ENCODE measurements around the gene DNAAF8.
"Not testable (repeated sequence)": the region's sequence is repeated elsewhere in the genome, so short reads cannot be mapped to it uniquely, and the experiment has no call there.

Gene DNAAF8

GRCh38 chr16:4724661-4725270 lies 9.6 kb upstream of the DNAAF8 start:
- no peak for DNase-seq

DNA sequence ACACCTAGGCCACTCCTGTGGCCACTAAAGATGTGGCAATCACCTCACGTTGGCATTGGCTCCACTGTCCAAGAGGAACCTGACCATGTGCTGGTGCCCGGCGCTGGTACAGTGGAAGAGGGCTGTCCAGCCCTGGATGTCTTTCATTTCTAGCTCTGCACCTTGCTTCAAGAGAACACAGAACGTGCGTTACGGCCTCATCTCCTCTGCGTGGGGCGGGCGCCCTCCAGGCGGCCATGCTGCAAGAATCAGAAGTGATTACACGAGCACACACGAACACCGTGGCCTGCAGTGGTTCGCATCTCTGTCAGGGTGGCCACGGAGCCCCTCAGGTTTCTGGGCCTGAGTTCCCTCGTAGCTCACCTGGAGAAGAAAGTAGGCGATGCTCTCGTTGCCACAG lies 7.7 kb upstream of the DNAAF8 start:
- no peak for DNase-seq

DNA sequence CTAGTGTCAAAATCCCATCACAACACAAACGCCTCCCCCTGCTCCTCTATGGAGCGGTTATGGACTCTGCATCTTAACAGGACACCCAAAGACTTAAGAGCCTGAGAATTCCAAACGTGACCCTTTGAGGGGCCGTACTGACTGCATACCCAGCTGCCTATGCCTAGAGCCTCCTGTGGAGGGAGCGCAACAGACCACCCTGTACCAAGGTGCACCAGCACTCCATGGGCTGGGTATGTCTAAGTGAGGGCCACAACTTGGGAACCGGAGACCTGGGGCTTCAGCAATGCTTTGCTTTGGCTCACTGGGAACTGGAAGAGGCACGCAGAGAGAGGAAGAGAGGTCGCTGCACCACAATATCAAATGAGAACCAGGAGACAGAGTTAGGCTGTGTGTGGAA lies 5.7 kb upstream of the DNAAF8 start:
- DNase-seq, result no peak

DNA sequence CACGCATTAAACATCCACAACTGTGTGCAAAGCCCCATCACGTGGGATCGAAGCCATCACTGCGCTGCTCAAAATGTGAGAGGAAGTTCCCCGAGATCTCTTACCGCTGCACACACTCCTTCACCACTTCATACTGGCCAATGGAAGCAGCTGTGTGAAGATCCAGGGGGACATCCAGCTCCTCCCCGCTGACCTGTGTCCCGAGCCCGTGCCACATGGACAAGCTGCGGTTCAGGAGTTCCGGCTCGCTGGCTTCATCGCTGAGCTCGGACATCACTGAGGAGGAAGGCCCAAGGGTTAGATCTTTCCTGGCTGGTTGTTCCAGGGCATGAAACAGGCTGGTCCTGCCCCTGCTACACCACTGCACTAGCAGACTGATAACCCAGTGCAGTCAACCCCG lies 4.5 kb upstream of the DNAAF8 start:
- DNase-seq, result no peak

GRCh38 chr16:4733211-4733742 lies 1.1 kb upstream of the DNAAF8 start:
- DNase-seq, result no peak

DNA sequence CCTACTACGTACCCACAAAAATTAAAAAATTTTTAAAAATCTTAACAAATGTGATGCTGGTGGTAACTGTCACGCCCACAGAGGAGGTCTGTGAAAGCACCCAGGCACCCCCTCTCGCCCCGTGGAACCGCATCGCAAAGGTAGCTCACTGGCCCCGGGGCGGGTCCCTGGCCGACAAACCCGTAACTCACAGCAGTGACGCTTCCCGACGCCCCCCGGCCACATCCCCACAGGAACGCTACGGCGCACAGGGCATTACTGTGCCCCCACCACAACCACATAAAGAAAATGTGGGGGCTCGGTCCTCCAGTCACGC lies 632 bp upstream of the DNAAF8 start:
- DNase-seq, result no peak

DNA sequence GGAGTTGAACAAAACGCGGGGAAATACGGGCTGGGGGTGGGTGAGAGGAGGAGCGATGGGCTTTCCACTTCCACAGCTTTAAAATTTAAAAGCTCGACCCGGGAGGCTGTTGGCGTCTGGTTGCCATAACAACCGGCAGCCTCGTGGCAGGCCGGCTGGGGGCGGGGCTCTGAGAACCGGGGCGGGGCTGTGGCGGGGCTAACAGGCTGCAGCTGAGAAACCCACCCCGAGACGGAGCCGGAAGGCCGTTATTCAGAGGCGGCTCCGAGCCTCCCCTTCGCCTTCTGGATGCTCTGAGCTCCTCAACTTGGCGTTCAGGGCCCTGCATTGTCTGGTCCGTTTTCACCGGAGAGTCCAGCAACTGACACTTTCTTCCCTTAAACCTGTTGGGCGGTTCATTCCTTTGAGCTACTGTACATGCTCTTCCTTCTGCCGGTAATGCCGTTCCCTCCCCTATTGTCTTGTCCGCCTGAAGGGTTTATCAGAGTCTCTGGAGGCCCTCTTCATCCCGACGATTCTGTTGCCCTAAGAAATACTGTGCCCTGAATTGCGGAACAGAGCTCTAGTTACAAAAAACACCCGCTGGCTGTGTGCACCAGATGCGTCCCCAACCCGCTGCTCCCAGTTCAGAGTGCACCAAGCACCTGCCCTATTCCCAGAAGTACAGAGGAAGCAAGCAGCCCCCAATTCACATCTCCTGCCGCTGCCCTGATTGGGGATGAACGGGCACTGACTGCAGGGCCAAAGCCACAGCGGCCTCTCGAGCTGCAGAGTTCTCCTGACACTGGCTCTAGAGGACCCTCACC lies 596 bp downstream of the DNAAF8 start:
- peak; percentile 83 for DNase-seq

- DNase-seq, result no peak
Measured at GRCh38 chr16:4736546-4736945, 2.2 kb downstream of the DNAAF8 start.

- DNase-seq, result no peak
Measured at GRCh38 chr16:4737545-4737944, 3.2 kb downstream of the DNAAF8 start.

GRCh38 chr16:4738370-4738769 lies 4.0 kb downstream of the DNAAF8 start:
- DNase-seq, result not testable (repeated sequence)

- no peak for DNase-seq
Measured at GRCh38 chr16:4743226-4743878, 9.0 kb downstream of the DNAAF8 start.

GRCh38 chr16:4744555-4745273 lies 10.4 kb downstream of the DNAAF8 start:
- no peak for DNase-seq

- DNase-seq, result no peak
Measured at GRCh38 chr16:4745274-4745569, 10.9 kb downstream of the DNAAF8 start.

DNA sequence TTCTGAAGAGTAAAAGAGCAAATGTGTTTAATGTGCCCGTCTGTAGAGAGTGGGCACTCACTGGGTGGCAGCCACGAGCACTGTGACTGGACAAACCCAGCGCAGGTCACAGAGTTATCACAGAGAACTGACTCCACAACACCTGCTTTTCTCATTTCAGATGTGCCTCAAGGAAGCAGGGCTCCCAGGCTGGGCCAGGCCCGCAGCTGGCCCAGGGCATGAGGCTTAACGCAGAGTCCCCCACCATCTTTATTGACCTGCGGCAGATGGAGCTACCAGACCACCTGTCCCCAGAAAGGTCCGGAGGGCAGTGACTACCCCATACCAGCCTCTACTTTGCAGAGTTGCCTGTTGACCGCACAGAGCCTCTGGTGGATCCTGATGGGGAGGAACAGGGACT lies 11.9 kb downstream of the DNAAF8 start:
- DNase-seq, result no peak

DNA sequence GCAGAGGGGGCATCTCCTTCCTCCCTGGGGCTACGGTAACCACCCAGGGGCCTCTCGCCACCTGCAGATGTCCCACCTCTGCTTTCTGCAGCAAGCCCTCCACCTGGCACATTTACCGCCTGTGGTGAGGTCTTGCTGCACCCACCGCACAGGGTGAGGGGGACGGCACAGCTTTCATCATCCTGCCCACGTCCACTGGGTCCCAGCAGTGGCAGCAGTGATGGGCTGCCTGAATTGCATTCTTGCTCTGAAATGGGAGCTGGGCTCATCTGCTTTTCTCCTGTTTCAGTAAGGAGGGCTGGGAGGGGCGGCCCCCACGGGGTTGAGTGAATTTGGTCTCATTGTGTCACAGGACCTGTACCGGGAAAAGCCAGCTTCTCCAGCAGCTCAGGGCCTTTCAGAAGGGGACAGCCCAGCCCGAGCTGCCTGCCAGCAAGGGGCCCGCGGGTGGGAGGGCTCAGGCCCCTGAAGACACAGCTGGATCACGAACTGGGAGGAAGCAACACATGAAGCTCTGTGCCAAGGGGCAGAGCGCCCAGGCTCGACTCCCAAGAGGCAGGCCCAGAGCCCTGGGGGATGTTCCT lies 12.7 kb downstream of the DNAAF8 start:
- DNase-seq, result no peak

DNA sequence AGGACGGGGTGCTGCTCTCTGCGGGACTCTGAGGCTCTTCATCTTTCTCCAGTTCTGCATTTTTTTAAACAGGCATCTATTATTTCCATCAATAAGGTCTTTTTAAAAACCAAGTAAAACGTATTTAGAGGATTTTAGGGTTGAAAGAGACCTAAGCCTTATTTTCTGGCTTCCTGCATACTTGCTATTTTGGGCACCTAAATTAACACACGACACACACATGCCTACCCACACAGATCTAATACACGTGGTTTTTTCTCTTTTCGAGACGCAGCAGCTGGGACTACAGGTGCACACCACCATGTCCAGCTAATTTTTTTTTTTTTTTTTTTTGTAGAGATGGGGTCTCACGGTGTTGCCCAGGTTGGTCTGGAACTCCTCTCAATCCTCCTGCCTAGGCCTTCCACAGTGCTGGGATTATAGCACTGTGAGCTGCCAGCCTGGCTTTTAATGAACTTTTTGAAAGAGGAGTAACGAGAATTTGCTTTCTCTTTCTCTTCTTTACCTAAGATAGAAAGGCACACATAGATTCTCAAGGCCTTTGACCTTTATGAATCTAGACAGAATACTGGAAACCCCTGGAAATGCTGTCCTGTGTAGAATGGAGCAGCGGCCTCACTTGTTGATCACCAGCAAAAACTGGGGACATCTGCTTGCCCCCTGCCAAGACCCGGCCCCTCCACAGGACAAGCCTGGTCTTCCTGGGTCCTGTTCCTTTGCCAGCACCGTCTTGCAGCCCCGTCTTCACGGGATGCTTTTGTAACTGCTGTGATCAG lies 13.8 kb downstream of the DNAAF8 start:
- no peak for DNase-seq

GRCh38 chr16:4748682-4749411 lies 14.5 kb downstream of the DNAAF8 start:
- DNase-seq, result no peak

DNA sequence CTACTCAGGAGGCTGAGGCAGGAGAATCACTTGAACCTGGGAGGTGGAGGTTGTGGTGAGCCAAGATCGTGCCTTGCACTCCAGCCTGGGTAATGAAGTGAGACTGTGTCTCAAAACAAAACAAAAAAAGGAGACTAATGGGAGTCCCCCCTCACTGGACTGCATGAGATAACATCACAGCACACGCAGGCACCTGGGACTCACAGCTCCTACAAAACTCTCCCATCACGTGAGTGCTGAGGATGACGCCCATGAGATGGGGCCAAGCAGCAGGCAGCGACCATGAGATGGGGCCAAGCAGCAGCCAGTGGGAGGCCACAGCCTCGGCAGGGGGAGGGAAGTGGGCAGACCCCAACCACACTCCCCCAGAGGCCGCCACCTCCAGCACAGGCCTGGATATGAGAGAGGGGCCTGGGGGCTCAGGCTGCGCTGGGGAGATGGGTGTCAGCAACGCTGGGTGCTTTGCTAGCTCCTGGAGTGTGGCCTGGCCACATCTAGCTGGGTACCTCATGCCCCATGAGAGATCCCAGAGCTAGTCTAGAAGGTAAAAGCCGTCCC lies 15.4 kb downstream of the DNAAF8 start:
- DNase-seq, result no peak

DNA sequence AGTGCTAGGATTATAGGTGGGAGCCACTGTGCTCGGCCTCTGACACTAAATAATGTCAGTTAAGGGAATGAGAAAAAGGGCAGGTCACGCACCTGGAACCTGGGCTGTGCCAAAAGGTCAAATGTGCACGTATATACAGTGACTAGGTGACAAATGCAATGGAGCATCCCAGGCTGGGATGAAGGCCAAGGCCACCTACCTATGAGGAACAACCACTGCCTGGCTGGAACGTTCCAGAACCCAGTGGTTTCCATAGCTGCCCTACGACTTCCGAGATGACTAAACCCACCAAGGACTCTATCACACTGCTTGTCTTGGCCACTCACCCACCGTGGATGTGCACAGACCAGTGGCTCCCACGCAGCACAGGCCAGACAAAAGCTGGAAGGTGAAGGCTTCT lies 16.6 kb downstream of the DNAAF8 start:
- no peak for DNase-seq

GRCh38 chr16:4752351-4753100 lies 18.2 kb downstream of the DNAAF8 start:
- DNase-seq, result no peak

- DNase-seq, result no peak
Measured at GRCh38 chr16:4753227-4753626, 18.9 kb downstream of the DNAAF8 start.

Measured in fibroblast of upper back skin (primary cell).